Upper lobe of left lung (tissue), 4 donors: ENCODE data around the gene SYT7.

Experiments
- CTCF ChIP-seq, 6 experiments: fragments of 450-650 bp in 4 of 6; fragments of 200-600 bp in 2 of 6; sonication (generic) in 2 of 6; IDR thresholded peaks; one replicate each; pipeline ENCODE4 v1.5.1; 2016 to 2019; ENCODE audit warnings: antibody characterized with exemption in 6 of 6
- POLR2AphosphoS5 ChIP-seq, 2 donors: sonication (generic); formaldehyde crosslinking; IDR thresholded peaks; one replicate each; pipeline ENCODE4 v1.5.1; 2017; ENCODE audit warnings: antibody characterized with exemption in 2 of 2

GRCh38 chr11:61629082-61629833, 48.4 kb upstream of the SYT7 start:
- TF ChIP-seq POLR2AphosphoS5 (IDR thresholded peaks at IDR 0.05) (no peak), CTCF (IDR thresholded peaks at IDR 0.05) (no peak)
